A549 (cell line): Measurements from ENCODE around the gene NACA. TPM values are rescaled to one million over a fixed set of nuclear protein-coding genes. Genes with fewer than 3 reads are reported as not detected.

Experiments used
- ATAC-seq, 2 experiments: fragments of 200-7000 bp in 1 of 2; fragments of >200 bp in 1 of 2; cut with Nextera tagmentation in 1 of 2; cut with Tn5 transposase in 1 of 2; 3 replicates each; pipeline versions ENCODE4 v1.8.0 to v1.9.1; 2018 to 2020; ENCODE audit warnings: mild to moderate bottlenecking in 1 of 2, moderate library complexity in 1 of 2
- CTCF ChIA-PET: fragments of 300-600 bp; sonication (Branson Sonifier 250); formaldehyde crosslinking; extraction: SDS; loops from one replicate; lab custom pipeline; 2021; ENCODE audit warnings: antibody characterized with exemption, inconsistent platforms; lab: Yijun Ruan, JAX
- POLR2A ChIA-PET: fragments of 350-600 bp; formaldehyde crosslinking; extraction: SDS; loops from one replicate; lab custom pipeline; 2021; ENCODE audit warnings: antibody characterized with exemption, inconsistent platforms; lab: Yijun Ruan, JAX
- DNase-seq, 2 experiments: peaks; one replicate each; pipeline versions ENCODE4 v3.0.0 to v3.0.0-alpha.2; 2011 to 2016; ENCODE audit warnings: low read depth in 1 of 2, low spot score in 1 of 2
- FAIRE-seq: peaks from 2 replicates; lab custom pipeline; 2011; peaks lifted over from hg19 to GRCh38; lab: Jason Lieb, UNC
- H3K27ac ChIP-seq, 2 experiments: fragments of >200 bp; sonication (Bioruptor Twin); formaldehyde crosslinking; 3 replicates each; pipeline ENCODE4 v1.5.1; 2016 to 2017
- H3K4me1 ChIP-seq: fragments of >200 bp; sonication (Bioruptor Twin); formaldehyde crosslinking; 3 replicates; pipeline ENCODE4 v1.6.1; 2016
- H3K4me2 ChIP-seq: fragments of >200 bp; sonication (Bioruptor Twin); formaldehyde crosslinking; 3 replicates; pipeline ENCODE4 v1.6.1; 2016
- H3K4me3 ChIP-seq: fragments of >200 bp; sonication (Bioruptor Twin); formaldehyde crosslinking; 3 replicates; pipeline ENCODE4 v1.5.1; 2016
- H3K9me3 ChIP-seq: fragments of >200 bp; sonication (Bioruptor Twin); formaldehyde crosslinking; 3 replicates; pipeline ENCODE4 v1.6.1; 2016
- CEBPB ChIP-seq, 2 experiments: fragments of >200 bp in 1 of 2; sonication (Bioruptor Twin) in 1 of 2; formaldehyde crosslinking in 1 of 2; IDR thresholded peaks; 2 replicates each; pipeline ENCODE4 v1.6.1; 2012 to 2016
- EHMT2 ChIP-seq: fragments of 200-600 bp; sonication (generic); IDR thresholded peaks from 2 replicates; pipeline ENCODE4 v1.6.1; 2016; ENCODE audit warnings: antibody characterized with exemption, low read depth, mild to moderate bottlenecking, moderate library complexity
- HOXB13 ChIP-seq: fragments of 250-450 bp; sonication (Bioruptor Pico); IDR thresholded peaks from 2 replicates; pipeline ENCODE4 v1.5.0; 2020; ENCODE audit warnings: low read depth, mild to moderate bottlenecking, moderate library complexity
- JUN ChIP-seq, 2 experiments: fragments of >200 bp; sonication (Bioruptor Twin); formaldehyde crosslinking; IDR thresholded peaks; 2 replicates in 1 of 2; 3 replicates in 1 of 2; pipeline ENCODE4 v1.6.1; 2016 to 2017
- MAZ ChIP-seq: fragments of 150-350 bp; IDR thresholded peaks from 2 replicates; pipeline ENCODE4 v1.6.1; 2014; ENCODE audit warnings: antibody characterized with exemption, low read depth, low read length, borderline replicate concordance
- PHF8 ChIP-seq: fragments of 200-600 bp; sonication (generic); IDR thresholded peaks from 2 replicates; pipeline ENCODE4 v1.6.1; 2016; ENCODE audit warnings: low read depth, mild to moderate bottlenecking, antibody characterized with exemption, moderate library complexity, borderline replicate concordance
- RFX5 ChIP-seq: fragments of 450-650 bp; IDR thresholded peaks from 2 replicates; pipeline ENCODE4 v1.7.1; 2014; ENCODE audit warnings: antibody characterized with exemption, mild to moderate bottlenecking, moderate library complexity
- ZC3H11A ChIP-seq: fragments of 450-650 bp; IDR thresholded peaks from 2 replicates; pipeline ENCODE4 v1.6.1; 2014; ENCODE audit warnings: antibody characterized with exemption, mild to moderate bottlenecking
- WGBS: methylation state at CpG from one replicate; pipeline ENCODE4 v1.1.6; 2017; ENCODE audit errors: missing lambda C conversion rate; 5-methylcytosine and 5-hydroxymethylcytosine counted together
- polyA plus RNA-seq, 4 experiments: library from polyadenylated mRNA; depleted of rRNA in 3 of 4; stranded (reverse); fragments of >200 nt; fragmentation: RNase III in 1 of 4; extraction: RNeasy Plus Mini Kit Qiagen cat#74134 plus additional on column Dnase treatment in 1 of 4; gene quantifications; 2 replicates in 3 of 4; 3 replicates in 1 of 4; pipeline ENCODE4 v1.2.3, GENCODE V29; 2011 to 2017
- TF ChIP-seq, protein P1 (sequence below): IDR thresholded peaks from 2 replicates; pipeline ENCODE4 v1.6.1; 2012
- TF ChIP-seq, protein P2 (sequence below): fragments of >200 bp; sonication (Bioruptor Twin); formaldehyde crosslinking; IDR thresholded peaks from 3 replicates; pipeline ENCODE4 v1.5.1; 2016
- TF ChIP-seq, protein P3 (sequence below): fragments of 250-450 bp; sonication (Bioruptor Pico); IDR thresholded peaks from 2 replicates; pipeline ENCODE4 v1.5.0; 2020; ENCODE audit warnings: low read depth, mild to moderate bottlenecking, moderate library complexity
- TF ChIP-seq, protein P4 (sequence below): IDR thresholded peaks from 2 replicates; pipeline ENCODE4 v1.6.1; 2012; ENCODE audit warnings: low read depth, borderline replicate concordance
- TF ChIP-seq, protein P5 (sequence below): fragments of 200-600 bp; sonication (generic); IDR thresholded peaks from 2 replicates; pipeline ENCODE4 v1.6.1; 2016; ENCODE audit warnings: antibody characterized with exemption, mild to moderate bottlenecking, moderate library complexity
- TF ChIP-seq, protein P6 (sequence below): fragments of 150-350 bp; IDR thresholded peaks from 2 replicates; pipeline ENCODE4 v1.6.1; 2014; ENCODE audit warnings: low read depth, mild to moderate bottlenecking, low read length

NACA gene
- polyA plus RNA-seq, 2 of the 4 experiments (the other 2 are of a cell fraction), result 1,560 to 2,331 TPM

DNA sequence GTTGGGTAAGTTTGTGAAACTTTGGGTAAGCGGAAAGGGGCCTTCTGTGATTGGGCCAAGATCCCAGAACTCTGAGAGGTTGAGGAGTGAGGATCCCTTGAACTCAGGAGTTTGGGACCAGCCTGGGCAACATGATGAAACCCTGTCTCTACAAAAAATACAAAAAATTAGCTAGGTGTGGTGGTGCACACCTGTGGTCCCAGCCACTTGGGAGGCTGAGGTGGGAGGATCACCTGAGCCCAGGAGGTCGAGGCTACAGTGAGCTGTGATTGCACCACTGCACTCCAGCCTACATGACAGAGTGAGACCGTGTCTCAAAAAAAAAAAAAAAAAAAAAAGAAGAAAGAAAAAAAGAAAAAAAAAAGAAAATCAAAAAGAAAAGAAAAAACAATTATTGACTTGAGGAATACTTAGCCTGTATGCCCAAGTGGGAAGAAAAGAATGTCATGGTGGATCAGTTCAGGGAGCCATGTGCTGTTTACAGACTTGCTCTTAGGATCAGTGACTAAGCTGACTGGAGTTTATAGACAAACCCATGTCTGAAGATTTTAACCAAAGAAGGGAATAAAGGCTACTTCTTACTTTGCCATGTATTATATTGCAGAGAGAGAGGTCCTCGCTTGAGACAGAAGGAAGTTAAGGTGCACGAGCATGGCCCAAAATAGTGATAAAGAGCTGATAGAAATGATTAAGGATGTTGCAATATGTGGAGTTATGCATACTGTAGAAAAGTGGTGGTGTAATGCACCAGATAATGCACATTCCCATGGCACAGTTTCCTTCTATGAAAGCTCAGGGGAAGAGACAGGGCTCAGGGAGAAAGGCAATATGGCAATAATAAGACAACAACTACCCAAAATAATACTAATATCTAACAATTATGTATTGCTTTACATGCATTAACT, 38.9 kb upstream of the NACA start:
- Histone ChIP-seq H3K4me1 (peaks cover 12% of the 10 kb centered on the region; the same call in 1 of the 3 replicates), H3K27ac (no peak overlapping the region), H3K4me3 (no peak overlapping the region)
- CTCF ChIA-PET, result interaction anchor here (0.8 to 10.5 kb wide), 14 partner anchors 7 to 348 kb away, joined by 3 to 85 read pairs (median 5); partner anchors contain the start of genes PRIM1 and ZBTB39
- ATAC-seq (peak; percentile 22 to 66; a peak in 3 of 6 replicates), DNase-seq (peak in 1 of 2 experiments; percentile 54)
- TF ChIP-seq CEBPB (IDR thresholded peaks at IDR 0.05) (peak in 1 of 2 experiments; percentile 37; a peak in 1 of 4 replicates), MAZ (no peak)
- TF ChIP-seq, protein P1, sequence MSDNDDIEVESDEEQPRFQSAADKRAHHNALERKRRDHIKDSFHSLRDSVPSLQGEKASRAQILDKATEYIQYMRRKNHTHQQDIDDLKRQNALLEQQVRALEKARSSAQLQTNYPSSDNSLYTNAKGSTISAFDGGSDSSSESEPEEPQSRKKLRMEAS, result 0 out of 2 replicates have a peak, but pooled peaks have one; percentile 20
- TF ChIP-seq, all 56 proteins: peak for 2
- Histone ChIP-seq H3K9me3 (0 out of 3 replicates have a peak, but pooled peaks cover under 1% of the 10 kb centered on the region), H3K4me2 (0 out of 3 replicates have a peak overlapping the region, but pooled peaks have one; percentile 8)
- POLR2A ChIA-PET, result interaction anchor here (0.7 kb wide), 1 partner anchor 241 kb away, joined by 7 read pairs; no protein-coding TSS in a partner anchor
- FAIRE-seq, result no peak
- 61% methylated on average over 5 of the region's 5 CpGs for WGBS

DNA sequence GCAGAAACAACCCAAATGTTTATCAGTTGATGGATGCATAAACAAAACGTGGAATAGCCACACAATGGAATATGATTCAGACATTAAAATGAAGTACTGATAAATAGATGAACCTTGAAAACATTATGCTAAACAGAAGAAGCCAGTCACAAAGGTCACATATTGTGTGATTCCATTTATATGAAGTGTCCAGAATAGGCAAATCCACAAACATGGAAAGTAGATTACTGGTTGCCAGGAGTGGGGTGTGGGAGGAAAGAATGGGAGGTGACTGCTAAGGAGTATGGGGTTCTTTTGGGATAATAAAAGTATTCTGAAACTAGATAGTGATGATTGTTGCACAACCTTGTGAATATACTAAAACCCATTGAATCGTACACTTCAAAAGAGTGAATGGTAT, 36.7 kb upstream of the NACA start:
- DNase-seq, result no peak
- 39% methylated on average over 2 of the region's 2 CpGs for WGBS
- no peak for FAIRE-seq
- ChIA-PET POLR2A (interaction anchor here (0.6 kb wide), 1 partner anchor 36 kb away, joined by 3 read pairs; the partner anchor contains the start of gene NACA), CTCF (interaction anchor here (1.1 to 10.5 kb wide), 6 partner anchors 9 to 350 kb away, joined by 3 to 85 read pairs (median 6); partner anchors contain the start of gene PRIM1)
- H3K9me3 ChIP-seq, result peaks cover 14% of the 10 kb centered on the region; the same call in 2 of the 3 replicates
- TF ChIP-seq RFX5 (no peak), JUN (IDR thresholded peaks at IDR 0.05) (no peak), CEBPB (IDR thresholded peaks at IDR 0.05) (no peak), ZC3H11A (no peak)
- TF ChIP-seq, protein P2, sequence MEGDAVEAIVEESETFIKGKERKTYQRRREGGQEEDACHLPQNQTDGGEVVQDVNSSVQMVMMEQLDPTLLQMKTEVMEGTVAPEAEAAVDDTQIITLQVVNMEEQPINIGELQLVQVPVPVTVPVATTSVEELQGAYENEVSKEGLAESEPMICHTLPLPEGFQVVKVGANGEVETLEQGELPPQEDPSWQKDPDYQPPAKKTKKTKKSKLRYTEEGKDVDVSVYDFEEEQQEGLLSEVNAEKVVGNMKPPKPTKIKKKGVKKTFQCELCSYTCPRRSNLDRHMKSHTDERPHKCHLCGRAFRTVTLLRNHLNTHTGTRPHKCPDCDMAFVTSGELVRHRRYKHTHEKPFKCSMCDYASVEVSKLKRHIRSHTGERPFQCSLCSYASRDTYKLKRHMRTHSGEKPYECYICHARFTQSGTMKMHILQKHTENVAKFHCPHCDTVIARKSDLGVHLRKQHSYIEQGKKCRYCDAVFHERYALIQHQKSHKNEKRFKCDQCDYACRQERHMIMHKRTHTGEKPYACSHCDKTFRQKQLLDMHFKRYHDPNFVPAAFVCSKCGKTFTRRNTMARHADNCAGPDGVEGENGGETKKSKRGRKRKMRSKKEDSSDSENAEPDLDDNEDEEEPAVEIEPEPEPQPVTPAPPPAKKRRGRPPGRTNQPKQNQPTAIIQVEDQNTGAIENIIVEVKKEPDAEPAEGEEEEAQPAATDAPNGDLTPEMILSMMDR, result no peak
- H3K4me2 ChIP-seq, result no peak overlapping the region
- no peak overlapping the region for H3K27ac ChIP-seq
- 0 out of 3 replicates have a peak, but pooled peaks cover 5% of the 10 kb centered on the region for H3K4me1 ChIP-seq
- no peak overlapping the region for H3K4me3 ChIP-seq
- ATAC-seq, result no peak

DNA sequence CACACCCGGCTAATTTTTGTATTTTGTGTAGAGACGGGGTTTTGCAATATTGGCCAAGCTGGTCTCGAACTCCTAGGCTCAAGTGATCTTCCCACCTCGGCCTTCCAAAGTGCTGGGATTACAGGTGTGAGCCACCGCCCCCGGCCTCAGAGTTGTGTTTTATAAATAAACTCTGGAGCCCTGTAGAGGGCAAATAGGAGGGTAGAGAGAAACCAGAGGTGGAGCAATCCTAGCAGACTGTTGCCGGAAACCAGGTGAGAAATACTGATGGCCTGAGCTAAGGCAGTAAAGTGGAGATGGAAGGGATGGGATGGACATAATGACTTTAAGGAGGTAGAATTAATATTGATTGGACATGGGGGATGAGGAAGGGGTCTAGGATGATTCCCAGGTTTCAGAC, 35.4 kb upstream of the NACA start:
- 0 out of 3 replicates have a peak, but pooled peaks cover 5% of the 10 kb centered on the region for H3K4me1 ChIP-seq
- no peak overlapping the region for H3K4me3 ChIP-seq
- TF ChIP-seq PHF8, result no peak
- no peak for TF ChIP-seq EHMT2
- TF ChIP-seq, protein P3, sequence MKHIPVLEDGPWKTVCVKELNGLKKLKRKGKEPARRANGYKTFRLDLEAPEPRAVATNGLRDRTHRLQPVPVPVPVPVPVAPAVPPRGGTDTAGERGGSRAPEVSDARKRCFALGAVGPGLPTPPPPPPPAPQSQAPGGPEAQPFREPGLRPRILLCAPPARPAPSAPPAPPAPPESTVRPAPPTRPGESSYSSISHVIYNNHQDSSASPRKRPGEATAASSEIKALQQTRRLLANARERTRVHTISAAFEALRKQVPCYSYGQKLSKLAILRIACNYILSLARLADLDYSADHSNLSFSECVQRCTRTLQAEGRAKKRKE (CRISPR knock-in tag), result no peak
- no peak overlapping the region for H3K27ac ChIP-seq
- FAIRE-seq (no peak), DNase-seq (no peak), ATAC-seq (no peak)
- 71% methylated on average over 7 of the region's 7 CpGs for WGBS
- peaks cover 14% of the 10 kb centered on the region; the same call in 2 of the 3 replicates for H3K9me3 ChIP-seq
- ChIA-PET CTCF (interaction anchor here (0.6 to 10.5 kb wide), 7 partner anchors 50 to 299 kb away, joined by 3 to 85 read pairs (median 6); partner anchors contain the start of gene ZBTB39), POLR2A (no interaction called here)
- H3K4me2 ChIP-seq, result no peak overlapping the region

DNA sequence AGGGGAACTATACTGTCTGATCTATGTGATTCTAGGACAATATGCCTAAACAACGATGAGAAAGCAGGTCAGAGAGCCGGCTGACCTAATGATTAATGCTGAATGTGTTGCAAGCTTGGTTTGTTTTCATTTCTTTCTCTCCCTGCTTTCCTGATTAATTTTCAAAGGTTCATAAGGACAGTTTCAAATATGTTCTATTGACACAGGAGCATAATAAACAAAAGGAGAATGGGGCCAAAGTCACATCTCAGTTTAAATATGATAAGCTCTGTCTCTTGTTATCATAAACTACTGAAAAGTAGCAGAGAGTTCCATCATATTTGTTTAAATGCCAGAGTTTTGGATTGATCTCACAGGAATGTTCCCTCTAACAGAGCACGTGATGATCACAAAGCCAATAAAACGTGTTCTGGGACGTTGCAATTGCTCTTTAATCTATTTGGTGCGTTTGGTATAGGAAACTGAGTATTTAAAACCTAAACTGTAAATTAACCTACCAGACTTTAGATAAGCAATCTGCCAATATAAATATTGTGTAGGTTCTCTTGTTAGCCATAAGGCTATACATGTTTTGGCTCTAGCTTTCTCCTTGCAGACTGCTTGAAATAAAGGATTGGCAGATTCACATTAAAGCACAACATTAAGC, 34.3 kb upstream of the NACA start:
- H3K9me3 ChIP-seq, result peaks cover 14% of the 10 kb centered on the region; the same call in 2 of the 3 replicates
- no peak overlapping the region for H3K4me2 ChIP-seq
- H3K4me3 ChIP-seq, result no peak overlapping the region
- CTCF ChIA-PET, result interaction anchor here (0.6 to 10.5 kb wide), 14 partner anchors 9 to 310 kb away, joined by 3 to 85 read pairs (median 6); partner anchors contain the start of gene ZBTB39
- H3K27ac ChIP-seq, result no peak overlapping the region
- FAIRE-seq, result no peak
- 20% methylated on average over 6 of the region's 6 CpGs for WGBS
- 0 out of 3 replicates have a peak, but pooled peaks cover 5% of the 10 kb centered on the region for H3K4me1 ChIP-seq
- no peak for DNase-seq
- ATAC-seq, result no peak
- POLR2A ChIA-PET, result no interaction called here
- TF ChIP-seq HOXB13 (CRISPR knock-in tag) (no peak), EHMT2 (no peak)
- TF ChIP-seq, protein P4, sequence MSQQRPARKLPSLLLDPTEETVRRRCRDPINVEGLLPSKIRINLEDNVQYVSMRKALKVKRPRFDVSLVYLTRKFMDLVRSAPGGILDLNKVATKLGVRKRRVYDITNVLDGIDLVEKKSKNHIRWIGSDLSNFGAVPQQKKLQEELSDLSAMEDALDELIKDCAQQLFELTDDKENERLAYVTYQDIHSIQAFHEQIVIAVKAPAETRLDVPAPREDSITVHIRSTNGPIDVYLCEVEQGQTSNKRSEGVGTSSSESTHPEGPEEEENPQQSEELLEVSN, result no peak
- TF ChIP-seq, protein P5, sequence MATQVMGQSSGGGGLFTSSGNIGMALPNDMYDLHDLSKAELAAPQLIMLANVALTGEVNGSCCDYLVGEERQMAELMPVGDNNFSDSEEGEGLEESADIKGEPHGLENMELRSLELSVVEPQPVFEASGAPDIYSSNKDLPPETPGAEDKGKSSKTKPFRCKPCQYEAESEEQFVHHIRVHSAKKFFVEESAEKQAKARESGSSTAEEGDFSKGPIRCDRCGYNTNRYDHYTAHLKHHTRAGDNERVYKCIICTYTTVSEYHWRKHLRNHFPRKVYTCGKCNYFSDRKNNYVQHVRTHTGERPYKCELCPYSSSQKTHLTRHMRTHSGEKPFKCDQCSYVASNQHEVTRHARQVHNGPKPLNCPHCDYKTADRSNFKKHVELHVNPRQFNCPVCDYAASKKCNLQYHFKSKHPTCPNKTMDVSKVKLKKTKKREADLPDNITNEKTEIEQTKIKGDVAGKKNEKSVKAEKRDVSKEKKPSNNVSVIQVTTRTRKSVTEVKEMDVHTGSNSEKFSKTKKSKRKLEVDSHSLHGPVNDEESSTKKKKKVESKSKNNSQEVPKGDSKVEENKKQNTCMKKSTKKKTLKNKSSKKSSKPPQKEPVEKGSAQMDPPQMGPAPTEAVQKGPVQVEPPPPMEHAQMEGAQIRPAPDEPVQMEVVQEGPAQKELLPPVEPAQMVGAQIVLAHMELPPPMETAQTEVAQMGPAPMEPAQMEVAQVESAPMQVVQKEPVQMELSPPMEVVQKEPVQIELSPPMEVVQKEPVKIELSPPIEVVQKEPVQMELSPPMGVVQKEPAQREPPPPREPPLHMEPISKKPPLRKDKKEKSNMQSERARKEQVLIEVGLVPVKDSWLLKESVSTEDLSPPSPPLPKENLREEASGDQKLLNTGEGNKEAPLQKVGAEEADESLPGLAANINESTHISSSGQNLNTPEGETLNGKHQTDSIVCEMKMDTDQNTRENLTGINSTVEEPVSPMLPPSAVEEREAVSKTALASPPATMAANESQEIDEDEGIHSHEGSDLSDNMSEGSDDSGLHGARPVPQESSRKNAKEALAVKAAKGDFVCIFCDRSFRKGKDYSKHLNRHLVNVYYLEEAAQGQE, result no peak
- TF ChIP-seq, protein P6, sequence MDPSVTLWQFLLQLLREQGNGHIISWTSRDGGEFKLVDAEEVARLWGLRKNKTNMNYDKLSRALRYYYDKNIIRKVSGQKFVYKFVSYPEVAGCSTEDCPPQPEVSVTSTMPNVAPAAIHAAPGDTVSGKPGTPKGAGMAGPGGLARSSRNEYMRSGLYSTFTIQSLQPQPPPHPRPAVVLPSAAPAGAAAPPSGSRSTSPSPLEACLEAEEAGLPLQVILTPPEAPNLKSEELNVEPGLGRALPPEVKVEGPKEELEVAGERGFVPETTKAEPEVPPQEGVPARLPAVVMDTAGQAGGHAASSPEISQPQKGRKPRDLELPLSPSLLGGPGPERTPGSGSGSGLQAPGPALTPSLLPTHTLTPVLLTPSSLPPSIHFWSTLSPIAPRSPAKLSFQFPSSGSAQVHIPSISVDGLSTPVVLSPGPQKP, result no peak
